Myometrial cell (primary cell): ENCODE results near the gene ZNF714. TPM values are rescaled to one million over a fixed set of nuclear protein-coding genes. Genes with fewer than 3 reads are reported as not detected.

ENCODE experiments used
- total RNA-seq: library from RNA; depleted of rRNA; stranded (reverse); fragments of >200 nt; gene quantifications from 2 replicates; pipeline ENCODE4 v1.2.3, GENCODE V29; 2015

ZNF714 gene
- total RNA-seq, result 8.1 and 10.1 TPM in 2 replicates

GRCh38 chr19:21082011-21082975, at the start of gene ZNF714:
Gene ZNF714, plus strand, starts transcription at chr19:21082203. Its CDS starts 16,066 bp downstream, at chr19:21098269.

GRCh38 chr19:21141787-21142464, 59.9 kb downstream of the ZNF714 start, which contains the start of gene ZNF431:
Gene ZNF431, plus strand, starts transcription at chr19:21142040. Its CDS starts 144 bp downstream, at chr19:21142184.

Other genes with a start within 250 kb of the ZNF714 start
- 2.0 and 2.8 TPM in 2 replicates for gene ZNF85, start 159.0 kb upstream of the ZNF714 start, total RNA-seq
- gene ZNF430, start 61.5 kb upstream of the ZNF714 start, total RNA-seq, result 3.2 and 4.3 TPM in 2 replicates
- 1.4 TPM in 2 replicates for gene ZNF431, start 59.8 kb downstream of the ZNF714 start, total RNA-seq
- 0.58 and 1.2 TPM in 2 replicates for gene ZNF708, start 247.2 kb downstream of the ZNF714 start, total RNA-seq